Brain microvascular endothelial cell (primary cell): ENCODE data around the gene ACACA.

Experiments
- DNase-seq: peaks from one replicate; pipeline ENCODE4 v3.0.0-alpha.2; 2020
- H3K27ac ChIP-seq: fragments of 250-450 bp; sonication (Bioruptor Pico); 2 replicates; pipeline ENCODE4 v1.5.1; 2020; ENCODE audit warnings: mild to moderate bottlenecking, moderate library complexity
- H3K27me3 ChIP-seq: fragments of 250-450 bp; sonication (Bioruptor Pico); replicated peaks from 2 replicates; pipeline ENCODE4 v1.5.1; 2020; ENCODE audit warnings: mild to moderate bottlenecking
- H3K36me3 ChIP-seq: fragments of 250-450 bp; sonication (Bioruptor Pico); replicated peaks from 2 replicates; pipeline ENCODE4 v1.5.1; 2020; ENCODE audit warnings: mild to moderate bottlenecking
- H3K4me3 ChIP-seq: 2 replicates; pipeline ENCODE4 v1.5.1; 2011; ENCODE audit warnings: low read depth, mild to moderate bottlenecking, control low read depth, low read length, moderate library complexity
- in situ Hi-C: cut with HindIII; loops from 2 replicates; pipeline ENCODE4 v1.10.0; 2017; ENCODE audit warnings: low sequenced_read_pairs, low pct_ligation_motif_present
- TF ChIP-seq, protein P1 (sequence below): IDR thresholded peaks from 2 replicates; pipeline ENCODE4 v1.5.1; 2011; ENCODE audit warnings: low read depth, mild to moderate bottlenecking, moderate library complexity, low read length, control low read depth, inconsistent platforms; ENCODE audit errors: missing control alignments

ACACA gene

DNA sequence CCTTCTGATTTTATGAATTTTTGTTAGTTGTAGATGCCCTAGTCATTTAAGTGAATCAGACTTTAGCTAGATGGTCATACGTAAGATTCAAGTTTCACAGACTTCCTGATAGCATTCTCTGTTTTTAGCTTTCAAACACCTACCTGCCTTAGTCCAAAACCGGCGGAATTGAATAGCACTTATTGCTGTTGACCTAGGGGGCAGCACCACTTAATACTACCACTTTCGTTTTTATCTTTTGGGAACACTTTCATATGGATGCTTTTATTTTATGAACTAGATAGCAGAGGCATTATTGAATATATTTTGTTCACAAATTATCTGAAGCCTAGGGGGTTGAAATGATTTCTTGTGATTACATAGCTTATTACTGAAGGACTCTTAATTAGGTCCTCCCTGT, 31.5 kb upstream of the ACACA start:
- Histone ChIP-seq H3K4me3 (no peak overlapping the region), H3K36me3 (peaks cover 21% of the 10 kb centered on the region), H3K27ac (no peak overlapping the region), H3K27me3 (no peaks in the 10 kb centered on the region)
- TF ChIP-seq, protein P1, sequence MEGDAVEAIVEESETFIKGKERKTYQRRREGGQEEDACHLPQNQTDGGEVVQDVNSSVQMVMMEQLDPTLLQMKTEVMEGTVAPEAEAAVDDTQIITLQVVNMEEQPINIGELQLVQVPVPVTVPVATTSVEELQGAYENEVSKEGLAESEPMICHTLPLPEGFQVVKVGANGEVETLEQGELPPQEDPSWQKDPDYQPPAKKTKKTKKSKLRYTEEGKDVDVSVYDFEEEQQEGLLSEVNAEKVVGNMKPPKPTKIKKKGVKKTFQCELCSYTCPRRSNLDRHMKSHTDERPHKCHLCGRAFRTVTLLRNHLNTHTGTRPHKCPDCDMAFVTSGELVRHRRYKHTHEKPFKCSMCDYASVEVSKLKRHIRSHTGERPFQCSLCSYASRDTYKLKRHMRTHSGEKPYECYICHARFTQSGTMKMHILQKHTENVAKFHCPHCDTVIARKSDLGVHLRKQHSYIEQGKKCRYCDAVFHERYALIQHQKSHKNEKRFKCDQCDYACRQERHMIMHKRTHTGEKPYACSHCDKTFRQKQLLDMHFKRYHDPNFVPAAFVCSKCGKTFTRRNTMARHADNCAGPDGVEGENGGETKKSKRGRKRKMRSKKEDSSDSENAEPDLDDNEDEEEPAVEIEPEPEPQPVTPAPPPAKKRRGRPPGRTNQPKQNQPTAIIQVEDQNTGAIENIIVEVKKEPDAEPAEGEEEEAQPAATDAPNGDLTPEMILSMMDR = peak; percentile 39
- no peak for DNase-seq
- in situ Hi-C loops = no loop called here

DNA sequence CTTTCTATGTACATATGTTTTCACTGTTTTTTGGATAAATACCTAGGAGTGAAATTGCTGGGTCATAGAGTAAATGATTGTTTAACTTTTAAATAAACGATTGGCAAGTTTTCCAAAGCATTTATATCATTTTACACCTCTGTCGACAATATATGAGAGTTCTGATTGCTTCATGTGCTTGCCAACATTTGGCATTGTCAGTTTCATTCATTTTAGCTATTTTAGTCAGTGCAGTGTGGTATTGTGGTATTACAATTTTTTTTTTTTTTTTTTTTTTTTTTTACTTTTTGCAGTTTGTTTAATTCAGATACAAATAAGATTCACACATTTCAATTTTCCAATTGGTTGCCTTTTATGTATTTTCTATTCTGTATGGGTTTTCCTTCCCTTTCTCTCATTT, 26.0 kb upstream of the ACACA start:
- TF ChIP-seq, protein P1 = no peak
- DNase-seq = no peak
- Histone ChIP-seq H3K36me3 (peaks cover 11% of the 10 kb centered on the region), H3K27ac (no peak overlapping the region), H3K4me3 (no peak overlapping the region), H3K27me3 (no peaks in the 10 kb centered on the region)
- in situ Hi-C loops = no loop called here

DNA sequence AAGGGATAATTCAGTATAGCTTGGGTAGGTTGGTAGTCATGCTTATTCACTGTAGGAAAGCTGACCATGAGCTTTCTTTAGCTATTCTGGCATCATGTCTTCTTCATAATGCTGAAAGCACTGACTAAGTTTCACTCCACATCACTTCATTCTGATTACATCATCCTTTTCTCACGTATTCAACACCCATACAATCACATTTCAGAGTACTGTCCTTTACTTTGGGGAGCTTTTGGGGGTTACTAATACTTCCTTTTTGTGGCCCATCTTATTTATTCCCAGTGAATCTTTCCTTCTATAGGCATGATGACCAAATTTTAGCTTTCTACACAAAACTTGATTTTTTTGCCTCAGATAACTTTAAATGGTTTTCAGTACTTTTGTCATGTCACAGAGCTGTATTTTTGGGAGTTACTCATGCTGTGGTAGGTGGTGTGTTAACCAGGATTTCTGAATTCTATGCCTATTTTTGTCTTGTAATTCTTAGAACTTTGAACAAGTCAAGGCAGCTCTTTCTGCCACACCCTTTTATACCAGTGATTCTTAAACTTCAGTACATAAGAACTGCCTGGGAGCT, 23.5 kb upstream of the ACACA start:
- peak overlapping the region; percentile 10 for H3K27ac ChIP-seq
- no peak overlapping the region for H3K4me3 ChIP-seq
- no peaks in the 10 kb centered on the region for H3K27me3 ChIP-seq
- in situ Hi-C loops = no loop called here
- peaks cover 20% of the 10 kb centered on the region for H3K36me3 ChIP-seq
- TF ChIP-seq, protein P1 = no peak
- DNase-seq = no peak

DNA sequence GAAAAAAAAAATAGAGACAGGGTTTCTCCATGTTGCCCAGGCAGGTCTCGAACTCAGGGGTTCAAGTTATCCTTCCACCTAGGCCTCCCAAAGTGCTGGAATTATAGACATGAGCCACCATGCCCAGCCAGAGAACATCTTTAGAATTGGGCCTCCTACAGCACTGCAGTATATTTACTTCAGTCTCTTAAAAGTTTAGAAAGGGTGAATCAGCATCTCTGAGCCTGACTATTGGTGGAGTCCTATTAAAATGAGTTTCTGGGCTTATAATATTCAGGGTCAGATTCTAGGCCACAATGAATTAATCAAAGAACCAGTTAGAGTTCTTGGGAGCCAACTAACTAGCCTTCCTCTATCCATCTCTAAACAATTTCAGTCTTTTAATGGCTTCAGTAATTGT, 22.8 kb upstream of the ACACA start:
- Histone ChIP-seq H3K36me3 (peaks cover 27% of the 10 kb centered on the region), H3K4me3 (no peak overlapping the region), H3K27ac (peak overlapping the region; percentile 10), H3K27me3 (no peaks in the 10 kb centered on the region)
- DNase-seq = no peak
- TF ChIP-seq, protein P1 = no peak
- in situ Hi-C loops = no loop called here

DNA sequence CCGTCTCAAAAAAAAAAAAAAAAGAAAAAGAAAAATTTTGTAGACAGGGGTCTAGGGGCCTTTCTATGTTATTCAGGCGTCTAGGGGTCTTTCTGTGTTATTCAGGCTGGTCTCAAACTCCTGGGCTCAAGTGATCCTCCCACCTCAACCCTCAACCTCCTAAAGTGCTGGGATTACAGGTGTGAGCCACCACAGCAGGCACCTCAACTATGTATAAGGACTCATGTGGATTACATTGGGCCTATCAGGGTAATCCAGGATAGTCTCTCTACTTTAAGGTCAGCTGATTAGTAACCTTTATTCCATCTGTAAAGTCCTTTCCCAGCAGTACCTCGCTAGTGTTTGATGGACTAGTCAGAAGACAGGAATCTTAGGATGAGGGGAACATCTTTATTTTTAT, 22.4 kb upstream of the ACACA start:
- TF ChIP-seq, protein P1 = no peak
- in situ Hi-C loops = no loop called here
- Histone ChIP-seq H3K36me3 (peaks cover 28% of the 10 kb centered on the region), H3K27me3 (no peaks in the 10 kb centered on the region), H3K27ac (no peak overlapping the region), H3K4me3 (no peak overlapping the region)
- DNase-seq = no peak

DNA sequence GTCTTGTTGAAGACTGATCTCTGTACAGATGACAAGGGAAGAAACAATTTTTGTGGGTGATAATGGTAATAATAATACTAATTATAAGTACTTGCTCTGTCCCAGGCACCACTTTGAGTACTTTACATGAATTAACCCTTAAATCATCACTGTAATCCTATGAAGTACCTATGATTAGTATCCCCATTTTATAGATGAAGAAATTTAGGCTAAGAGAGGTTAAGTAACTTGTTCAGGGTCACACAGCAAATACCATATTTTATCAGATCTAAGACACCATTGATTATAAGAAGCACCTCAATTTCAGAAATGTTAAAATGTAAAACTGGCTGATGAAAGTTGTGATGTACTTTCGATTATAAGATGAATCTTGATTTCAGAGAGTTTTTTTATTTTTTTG, 18.6 kb upstream of the ACACA start:
- no peak overlapping the region for H3K4me3 ChIP-seq
- H3K27me3 ChIP-seq = no peaks in the 10 kb centered on the region
- no peak for DNase-seq
- peaks cover 27% of the 10 kb centered on the region for H3K36me3 ChIP-seq
- H3K27ac ChIP-seq = no peak overlapping the region
- in situ Hi-C loops = no loop called here
- TF ChIP-seq, protein P1 = no peak
